ENCODE results near the gene SIPA1.

The SIPA1 gene, protein sequence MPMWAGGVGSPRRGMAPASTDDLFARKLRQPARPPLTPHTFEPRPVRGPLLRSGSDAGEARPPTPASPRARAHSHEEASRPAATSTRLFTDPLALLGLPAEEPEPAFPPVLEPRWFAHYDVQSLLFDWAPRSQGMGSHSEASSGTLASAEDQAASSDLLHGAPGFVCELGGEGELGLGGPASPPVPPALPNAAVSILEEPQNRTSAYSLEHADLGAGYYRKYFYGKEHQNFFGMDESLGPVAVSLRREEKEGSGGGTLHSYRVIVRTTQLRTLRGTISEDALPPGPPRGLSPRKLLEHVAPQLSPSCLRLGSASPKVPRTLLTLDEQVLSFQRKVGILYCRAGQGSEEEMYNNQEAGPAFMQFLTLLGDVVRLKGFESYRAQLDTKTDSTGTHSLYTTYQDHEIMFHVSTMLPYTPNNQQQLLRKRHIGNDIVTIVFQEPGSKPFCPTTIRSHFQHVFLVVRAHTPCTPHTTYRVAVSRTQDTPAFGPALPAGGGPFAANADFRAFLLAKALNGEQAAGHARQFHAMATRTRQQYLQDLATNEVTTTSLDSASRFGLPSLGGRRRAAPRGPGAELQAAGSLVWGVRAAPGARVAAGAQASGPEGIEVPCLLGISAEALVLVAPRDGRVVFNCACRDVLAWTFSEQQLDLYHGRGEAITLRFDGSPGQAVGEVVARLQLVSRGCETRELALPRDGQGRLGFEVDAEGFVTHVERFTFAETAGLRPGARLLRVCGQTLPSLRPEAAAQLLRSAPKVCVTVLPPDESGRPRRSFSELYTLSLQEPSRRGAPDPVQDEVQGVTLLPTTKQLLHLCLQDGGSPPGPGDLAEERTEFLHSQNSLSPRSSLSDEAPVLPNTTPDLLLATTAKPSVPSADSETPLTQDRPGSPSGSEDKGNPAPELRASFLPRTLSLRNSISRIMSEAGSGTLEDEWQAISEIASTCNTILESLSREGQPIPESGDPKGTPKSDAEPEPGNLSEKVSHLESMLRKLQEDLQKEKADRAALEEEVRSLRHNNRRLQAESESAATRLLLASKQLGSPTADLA

DNA sequence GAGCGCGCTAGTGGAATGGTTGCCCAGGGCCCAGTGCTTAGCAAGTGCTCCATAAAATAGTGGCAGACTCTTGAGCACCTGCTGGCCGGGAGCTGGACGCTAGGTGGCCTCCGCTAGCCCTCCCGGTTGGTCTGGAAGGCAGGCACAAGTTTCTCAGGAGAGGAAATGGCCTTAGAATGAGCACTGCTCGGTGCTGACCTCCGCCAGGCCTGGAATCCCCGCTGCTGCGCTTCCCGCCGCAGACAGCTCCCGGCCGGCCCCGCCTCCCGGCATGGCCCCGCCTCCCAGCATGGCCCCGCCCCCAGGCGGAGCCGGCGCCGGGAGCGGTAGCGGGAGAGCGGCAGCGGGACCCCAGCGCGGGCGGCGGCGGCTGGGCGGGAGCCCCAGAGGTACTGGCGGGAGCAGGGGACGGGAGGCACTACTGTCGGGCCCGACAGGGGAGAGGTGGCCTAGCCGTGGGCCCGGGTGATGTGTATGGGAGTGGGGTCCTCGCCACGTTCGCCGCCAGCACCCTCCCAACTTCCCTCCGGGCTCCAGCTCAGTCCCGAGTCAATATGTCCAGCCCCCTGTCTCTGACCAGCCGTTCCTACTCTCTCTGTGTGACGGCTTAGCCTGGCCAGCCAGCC is at the start of gene SIPA1:
Gene SIPA1, plus strand, starts transcription at position 308 of the 626 bp plus-strand sequence. CDS start 2,821 bp downstream, outside the sequence.
- peak; percentile 73 to 74 for DNase-seq

DNA sequence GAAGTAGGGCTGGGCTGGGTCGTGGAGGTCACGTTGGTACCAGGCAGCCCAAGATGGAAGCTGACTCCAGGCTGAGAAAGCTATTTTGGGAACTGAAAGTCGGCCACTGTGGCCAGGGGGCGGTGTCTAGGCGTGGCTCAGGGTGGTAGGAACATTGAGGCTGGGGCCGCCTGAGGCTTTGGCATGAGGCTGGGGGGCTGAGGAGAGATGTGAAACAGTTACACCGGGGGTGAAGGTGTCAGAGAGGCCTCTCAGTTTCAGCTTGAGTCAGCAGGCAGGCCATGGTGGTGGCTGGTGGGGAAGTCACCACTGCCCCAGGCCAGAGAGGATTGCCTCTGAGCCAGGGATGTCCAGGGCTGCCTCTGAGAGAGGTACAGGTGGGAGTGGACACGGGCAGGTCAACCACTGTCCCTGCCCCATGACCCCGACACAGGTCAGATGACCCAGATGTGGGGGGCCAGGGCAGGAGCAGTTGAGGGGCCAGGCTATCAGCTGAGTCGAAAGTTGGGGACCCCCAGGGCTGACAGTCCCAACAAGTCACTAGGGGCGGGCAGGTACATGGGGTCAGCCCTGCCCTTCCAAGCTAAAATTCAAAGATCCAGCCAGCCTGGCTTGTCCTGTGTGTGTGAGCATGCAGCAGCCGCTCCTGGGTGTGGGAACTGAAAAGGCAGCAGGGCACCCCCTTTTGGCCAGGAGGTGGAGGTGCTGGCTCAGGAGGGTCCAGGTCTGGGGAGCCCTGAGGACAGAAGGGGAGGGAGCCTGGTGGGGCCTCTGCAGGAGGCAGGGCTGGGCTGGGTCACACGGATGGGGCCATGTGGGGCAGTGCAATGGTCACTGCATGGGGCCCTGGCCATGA is 49.5 kb upstream of the SIPA1 start:
- DNase-seq, result peak in 1 of 2 experiments; percentile 38

DNA sequence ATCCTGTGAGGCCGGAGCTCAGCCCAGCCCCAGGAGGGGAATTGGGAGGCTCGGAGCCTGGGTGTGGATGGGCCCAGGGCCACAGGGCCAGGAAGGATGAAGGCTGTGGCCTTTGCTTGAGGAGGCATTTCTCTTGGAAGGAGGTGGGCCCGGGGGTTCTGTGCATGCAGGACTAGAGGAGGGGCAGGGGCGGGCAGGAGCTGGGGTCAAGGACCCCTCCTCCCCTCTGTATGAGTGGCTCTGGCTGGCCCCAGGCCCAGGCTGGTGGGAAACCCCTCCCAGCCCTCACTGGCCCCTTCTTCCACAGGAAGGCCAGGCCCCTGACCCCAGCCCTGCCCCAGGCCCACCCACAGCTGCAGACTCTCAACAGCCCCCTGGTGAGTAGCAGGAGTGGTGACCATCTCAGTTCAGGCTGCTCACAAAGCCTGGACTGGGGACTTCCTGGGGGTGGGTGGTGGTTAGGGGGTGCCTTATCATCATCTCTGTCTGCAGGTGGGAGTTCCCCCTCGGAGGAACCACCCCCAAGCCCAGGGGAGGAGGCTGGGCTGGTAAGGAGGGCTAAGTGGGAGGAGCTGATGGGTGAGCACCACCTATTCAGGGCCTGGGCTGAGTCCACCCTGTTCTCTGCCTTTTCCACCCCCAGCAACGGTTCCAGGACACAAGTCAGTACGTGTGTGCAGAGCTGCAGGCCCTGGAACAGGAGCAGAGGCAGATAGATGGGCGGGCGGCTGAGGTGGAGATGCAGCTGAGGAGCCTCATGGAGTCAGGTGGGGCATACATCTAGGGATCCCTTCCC is 48.3 kb upstream of the SIPA1 start:
- DNase-seq, result no peak

DNA sequence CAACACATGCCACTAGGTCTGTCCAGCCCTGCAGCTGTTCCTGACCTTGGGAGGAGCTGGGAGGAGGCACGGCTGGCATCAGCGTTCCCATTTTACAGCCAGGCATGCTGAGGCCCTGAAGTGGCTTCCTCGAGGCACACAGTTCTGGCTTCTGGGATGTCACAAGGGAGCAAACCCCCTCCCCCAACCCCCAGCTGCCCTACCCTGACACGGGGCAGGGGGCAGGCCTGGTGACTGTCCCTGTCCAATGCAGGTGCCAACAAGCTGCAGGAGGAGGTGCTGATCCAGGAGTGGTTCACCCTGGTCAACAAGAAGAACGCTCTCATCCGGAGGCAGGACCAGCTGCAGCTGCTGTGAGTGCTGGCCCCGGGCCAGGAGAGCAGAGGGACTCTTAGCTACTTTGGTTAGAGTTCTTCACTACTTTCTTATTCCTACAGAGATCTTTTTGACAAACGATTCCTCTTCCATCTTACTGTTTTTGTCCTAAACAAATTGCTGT is 47.6 kb upstream of the SIPA1 start:
- DNase-seq, result peak; percentile 71 to 80

DNA sequence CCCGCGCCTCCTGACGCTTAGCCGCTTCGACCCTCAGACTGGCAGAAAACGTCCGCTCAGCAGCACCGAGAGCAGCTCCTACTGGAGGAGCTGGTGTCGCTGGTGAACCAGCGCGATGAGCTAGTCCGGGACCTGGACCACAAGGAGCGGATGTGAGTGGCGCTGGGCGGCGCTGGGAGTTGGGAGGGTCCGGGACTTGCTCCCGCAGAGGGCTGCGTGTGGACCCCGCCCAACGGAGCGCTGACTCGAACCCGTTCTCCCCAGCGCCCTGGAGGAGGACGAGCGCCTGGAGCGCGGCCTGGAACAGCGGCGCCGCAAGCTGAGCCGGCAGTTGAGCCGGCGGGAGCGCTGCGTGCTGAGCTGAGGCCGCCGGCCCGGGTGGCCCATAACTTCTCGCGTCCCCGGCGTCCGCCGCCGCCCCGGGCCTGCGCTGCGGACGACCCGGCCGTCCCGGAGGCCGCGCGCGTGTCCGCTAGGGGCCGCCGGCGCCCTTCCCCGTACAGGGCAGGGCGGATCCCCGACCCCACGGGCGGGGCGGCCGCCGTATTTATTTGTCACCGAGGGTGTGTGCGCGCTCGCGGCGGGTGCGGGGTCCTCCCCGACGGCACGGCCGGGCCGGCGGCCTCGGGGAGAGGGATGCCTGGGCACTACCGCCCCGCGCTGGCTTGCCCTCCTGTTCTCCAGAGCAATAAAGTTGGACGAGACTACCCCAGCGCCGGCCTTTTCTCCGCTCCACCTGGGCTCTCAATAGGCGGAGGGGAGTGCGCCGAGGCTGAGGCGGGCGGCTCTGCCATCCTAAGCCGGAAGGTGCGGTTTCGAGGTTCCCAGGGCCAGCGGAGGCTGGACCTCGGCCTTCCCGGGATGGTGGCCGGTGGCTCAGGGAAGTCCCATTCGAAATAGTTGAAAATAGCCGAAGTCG is 45.7 kb upstream of the SIPA1 start:
- DNase-seq, result no peak

DNA sequence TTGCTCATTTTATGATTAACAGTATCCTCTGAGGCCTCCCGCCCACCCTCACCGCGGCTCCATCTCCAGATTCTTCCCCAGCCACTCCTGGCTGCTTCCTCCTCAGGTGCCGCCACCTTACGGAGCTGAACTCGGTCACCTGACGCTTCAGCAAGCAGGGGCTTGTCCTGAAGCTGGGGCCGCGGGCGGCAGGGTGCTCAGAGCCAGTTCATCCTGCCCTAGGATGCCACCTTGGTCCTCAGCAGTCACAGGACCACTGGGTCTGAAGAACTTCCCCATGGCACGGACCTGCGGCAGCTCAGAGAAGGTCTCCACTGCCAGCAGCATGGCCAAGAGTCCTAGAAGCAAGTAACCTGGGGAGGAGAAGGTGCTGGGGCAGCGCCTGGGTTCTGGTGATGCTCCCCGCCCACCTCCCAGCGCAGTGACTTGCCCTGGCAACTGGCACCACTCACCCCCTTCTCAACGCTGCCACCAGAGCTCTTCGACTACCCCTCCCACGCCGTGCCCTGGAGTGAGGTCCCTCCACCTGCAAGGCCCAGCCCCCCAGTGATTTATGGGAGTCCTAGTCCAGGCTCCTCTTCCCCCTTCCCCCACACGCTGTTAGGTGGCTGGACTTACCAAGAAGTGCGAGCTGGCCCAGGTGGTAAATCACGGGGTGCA is 44.9 kb upstream of the SIPA1 start:
- DNase-seq, result no peak

DNA sequence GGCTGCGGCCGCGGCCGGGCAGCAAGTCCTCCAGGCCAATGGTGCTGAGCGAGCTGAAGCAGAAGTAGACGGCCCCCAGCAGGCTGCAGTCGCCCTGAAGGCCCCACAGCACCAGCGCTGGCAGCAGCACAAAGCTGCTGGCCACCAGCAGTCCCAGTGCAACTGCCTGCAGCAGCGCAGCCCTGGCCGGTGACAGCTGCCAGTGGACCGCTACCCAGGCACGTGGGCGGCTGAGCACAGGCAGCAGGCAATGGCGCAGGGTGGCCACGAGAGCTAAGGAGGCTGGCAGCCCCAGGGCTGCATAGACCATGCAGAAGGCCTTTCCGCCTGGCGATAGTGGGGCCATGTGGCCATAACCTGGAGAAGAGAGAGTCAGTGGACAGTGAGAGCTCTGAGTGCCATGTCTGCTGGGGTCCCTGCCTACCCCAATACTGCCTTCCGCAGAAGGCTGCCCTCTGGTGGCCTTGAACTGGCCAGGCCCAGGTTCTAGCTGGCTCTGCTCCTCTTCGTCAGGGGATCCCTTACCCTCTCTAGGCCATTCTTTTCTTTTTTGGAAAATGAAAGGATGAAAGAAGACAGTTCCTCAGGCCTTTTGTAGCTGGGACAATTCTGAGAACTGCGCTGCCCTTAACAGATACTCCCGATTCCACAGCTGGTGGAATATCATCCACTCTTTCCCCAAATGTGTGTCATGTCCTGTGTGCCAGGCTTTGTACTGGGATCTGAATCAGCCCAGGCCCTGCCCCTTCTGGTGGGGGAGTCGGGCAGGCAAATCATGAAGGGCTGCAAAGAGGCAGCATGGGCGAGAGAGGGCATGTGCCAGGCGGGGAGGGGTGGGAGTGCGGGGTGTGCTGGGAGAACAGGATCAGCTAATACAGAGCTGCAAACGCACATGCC is 44.1 kb upstream of the SIPA1 start:
- DNase-seq, result peak in 1 of 2 experiments; percentile 57

DNA sequence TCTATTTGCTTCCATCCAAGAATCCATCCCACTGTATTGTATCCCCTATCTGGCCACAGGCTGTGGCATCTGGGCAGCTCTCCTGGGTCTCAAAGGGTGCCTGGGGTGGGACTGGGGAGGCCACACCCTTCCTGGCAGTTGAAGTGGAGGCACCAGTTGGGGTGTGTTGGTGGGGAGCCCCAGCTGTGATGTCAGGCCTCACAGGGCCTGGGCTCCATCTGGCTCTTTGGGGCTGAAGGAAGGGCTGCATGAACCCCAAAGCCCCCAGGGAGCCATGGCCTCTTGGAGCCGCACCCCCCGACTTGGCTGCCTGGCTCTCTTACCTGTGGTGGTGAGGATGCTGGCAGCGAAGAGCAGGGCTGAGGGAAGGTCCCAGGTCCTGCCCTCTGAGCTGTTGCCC is 42.8 kb upstream of the SIPA1 start:
- DNase-seq, result no peak

DNA sequence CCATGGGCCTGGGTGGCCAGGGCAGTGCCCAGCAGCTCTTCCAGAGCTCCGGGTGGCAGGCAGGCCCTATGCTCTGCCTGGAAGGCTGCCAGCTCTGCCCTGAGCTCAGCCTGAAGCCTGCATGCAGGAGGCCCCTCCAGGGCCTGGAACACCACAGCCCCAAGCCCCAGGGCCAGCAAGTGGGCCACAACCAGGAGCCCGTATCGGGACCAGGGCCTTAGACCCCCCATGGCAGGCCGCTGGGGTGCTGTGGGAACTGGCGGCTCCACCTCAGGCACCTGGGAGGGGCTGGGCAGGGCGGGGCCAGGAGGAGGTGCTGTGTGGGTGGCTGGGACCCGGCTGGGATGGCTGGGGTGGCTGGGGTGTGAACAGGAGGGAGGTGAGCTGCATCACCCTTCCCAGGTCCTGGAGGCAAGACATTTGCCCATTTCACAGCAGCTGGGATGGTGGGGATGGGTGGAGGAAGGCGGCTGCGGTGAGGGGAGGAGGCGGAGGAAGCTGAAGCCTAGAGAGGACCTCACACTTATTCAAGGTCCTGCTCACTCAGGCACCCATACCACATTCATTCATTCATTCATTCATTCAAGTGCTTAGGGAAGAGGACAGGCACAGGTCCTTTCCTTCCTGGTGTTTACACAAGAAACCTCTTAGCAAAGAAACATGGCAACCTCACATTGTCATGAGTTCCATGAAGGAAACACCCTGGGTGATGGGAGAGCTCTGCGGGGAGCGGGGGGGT is 42.2 kb upstream of the SIPA1 start, which contains the start of gene KCNK7:
Gene KCNK7, minus strand, starts transcription at position 258 of the 739 bp plus-strand sequence. Its CDS starts 28 bp downstream, at position 230.
- DNase-seq, result no peak

DNA sequence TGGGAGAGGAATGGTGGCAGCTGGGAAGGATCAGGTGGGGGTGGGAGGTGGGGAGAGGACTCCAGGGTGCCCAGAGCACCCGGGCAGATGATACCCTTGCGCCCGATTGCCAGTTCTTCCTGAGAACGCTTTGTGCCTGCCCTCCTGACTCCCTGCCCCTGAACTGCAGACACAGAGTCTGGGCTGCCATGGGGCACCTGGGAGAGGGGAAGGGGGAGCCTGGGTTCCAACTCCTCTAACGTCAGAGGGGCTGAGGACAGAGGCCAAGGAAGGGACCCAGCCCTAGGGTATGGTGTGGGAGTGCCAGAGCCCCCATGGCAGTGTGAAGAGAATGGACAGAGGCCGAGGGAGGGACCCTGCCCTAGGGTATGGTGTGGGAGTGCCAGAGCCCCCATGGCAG is 41.4 kb upstream of the SIPA1 start:
- no peak for DNase-seq

DNA sequence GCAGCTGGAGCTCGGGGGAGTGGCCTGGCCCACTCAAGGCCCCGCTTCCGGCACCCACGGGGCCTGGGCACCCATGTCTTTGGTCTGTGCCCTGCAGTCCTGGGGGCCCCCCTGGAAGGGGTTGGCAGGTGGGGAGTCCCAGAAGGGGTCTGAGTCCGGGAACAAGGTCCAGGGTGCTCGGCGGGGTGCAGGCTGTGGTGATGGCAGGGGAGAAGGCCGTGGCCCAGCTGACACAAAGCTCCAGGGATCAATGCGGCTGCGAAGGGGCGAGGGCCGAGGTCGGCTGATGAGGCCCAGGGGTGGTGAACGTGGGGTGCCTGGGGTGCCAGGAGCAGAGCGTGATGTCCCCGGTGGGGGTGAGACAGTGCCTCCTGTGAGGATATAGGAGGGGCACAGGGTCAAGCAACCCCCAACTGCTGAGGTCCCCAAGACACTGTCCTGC is 39.6 kb upstream of the SIPA1 start:
- no peak for DNase-seq

DNA sequence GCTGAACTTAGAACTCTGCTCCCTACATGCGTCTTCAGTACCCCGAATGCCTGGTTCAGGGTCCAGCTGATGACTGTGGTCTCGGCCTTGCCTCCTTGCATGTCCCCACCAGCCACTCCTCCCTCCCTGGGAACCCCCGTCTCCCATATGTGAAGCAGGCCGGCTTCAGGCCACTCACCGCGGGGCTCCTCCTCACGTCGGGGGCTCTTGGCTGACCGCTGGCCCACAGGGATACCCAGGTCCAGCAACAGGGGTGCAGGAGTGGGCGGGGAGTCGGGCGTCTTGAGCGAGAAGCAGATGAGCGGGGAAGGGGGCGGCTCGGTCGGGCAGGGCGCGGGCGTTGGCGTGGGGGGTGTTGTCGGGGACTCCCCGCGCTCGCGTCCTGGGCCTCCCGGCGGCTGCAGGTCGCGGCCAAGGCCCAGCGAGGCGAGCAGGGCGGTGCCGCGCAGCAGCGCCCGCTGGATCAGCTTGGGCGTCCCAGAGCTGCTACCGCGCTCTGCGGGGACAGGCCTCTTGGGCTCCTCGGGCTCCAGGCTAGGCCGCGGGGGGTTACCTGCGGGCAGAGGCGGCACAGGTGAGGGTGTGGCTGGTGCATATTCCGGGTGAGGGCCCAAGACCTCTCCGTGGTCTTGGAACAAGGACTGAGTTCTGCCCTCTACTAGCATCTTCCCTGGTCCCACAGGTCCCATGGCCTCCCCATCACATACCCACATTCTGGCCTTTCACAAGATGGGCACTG is 38.5 kb upstream of the SIPA1 start:
- no peak for DNase-seq

DNA sequence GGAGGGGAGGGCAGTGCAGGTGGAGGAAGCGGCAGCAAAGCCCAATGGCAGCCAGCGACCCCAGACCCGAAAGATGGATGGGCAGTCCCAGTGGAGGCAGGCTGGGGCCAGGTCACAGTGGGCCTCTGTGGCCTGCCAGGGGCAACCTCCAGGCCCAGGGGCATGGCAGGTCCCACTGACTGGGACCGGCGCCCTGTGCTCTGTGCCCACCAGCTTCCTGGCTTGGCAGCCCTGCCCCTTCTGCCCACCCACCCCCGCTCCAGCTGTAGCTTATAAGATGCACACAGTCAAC is 38.0 kb upstream of the SIPA1 start:
- no peak for DNase-seq

DNA sequence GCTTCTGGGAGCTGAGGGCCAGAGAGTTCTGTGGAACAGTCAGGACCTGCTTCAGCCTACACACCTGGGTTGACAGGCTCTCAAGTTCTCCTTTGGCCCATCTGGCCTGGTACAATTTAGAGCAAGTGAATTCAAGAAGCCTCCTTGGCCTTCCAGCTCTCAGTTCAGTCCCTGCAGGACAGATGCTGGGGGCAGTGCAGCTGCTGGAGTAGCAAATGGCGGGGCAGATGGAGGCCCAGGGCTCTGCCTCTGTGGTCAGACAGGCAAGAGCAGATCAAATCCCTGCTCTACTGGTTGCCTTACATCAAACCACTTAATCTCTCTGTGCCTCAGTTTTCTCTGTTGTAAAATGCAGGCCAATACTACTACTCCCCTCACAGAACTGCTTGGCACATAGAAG is 33.6 kb upstream of the SIPA1 start:
- no peak for DNase-seq

DNA sequence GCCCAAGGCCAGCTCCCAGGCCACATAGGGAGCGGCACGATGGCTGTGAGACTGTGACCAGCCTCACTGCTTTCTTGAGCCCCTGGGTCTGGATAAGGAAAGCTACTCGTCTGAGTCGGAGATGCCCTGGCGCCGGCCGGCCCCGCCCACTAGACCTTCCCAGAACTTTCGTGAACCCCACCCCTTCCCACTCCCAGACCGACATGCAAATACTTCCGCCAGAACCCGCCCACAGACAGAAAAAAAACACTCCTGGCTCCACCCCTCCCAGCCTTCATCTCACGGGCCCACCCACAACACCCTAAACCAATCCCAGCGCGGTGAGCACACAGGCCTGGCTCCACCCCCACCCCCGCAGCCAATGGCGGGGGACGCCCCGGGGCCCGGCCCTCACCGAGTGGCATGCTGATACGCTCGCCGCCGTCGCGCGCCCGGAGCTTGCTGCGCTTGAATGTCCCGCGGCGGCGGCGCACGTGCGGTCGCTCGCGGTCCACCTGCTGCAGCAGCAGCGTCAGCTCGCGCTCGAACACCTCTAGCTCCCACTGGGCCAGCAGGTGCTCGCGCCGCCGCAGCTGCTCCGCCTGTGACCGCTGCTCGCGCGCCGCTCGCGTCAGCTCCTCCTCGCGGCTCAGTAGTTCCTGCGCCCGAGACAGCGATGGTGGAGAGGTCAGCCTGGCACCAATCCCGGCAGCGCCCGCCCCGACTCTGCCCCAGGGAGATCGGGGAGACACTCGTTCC is 30.9 kb upstream of the SIPA1 start:
- peak; percentile 76 to 84 for DNase-seq
